PFSK-1 (cell line): ENCODE measurements around the gene TNKS2.

ENCODE experiments used
- FOXP2 ChIP-seq: optimal IDR thresholded peaks from 2 replicates; pipeline ENCODE3; 2011; ENCODE audit warnings: borderline replicate concordance, control low read depth, inconsistent platforms; ENCODE audit not compliant: insufficient read depth; ENCODE audit errors: extremely low read length, extremely low read depth
- POLR2AphosphoS5 ChIP-seq: IDR thresholded peaks from 2 replicates; pipeline ENCODE4 v1.6.1; 2012; ENCODE audit warnings: low read depth, mild to moderate bottlenecking, control low read depth, low read length, moderate library complexity
- REST ChIP-seq, 2 experiments: IDR thresholded peaks; 2 replicates each; pipeline versions ENCODE4 v1.6.1 to v1.8.0; 2011 to 2012; ENCODE audit warnings: low read depth in 2 of 2, low read length in 2 of 2, control low read depth in 1 of 2, inconsistent platforms in 1 of 2, mild to moderate bottlenecking in 1 of 2, moderate library complexity in 1 of 2; ENCODE audit not compliant: insufficient read depth in 1 of 2
- SIN3A ChIP-seq: IDR thresholded peaks from 2 replicates; pipeline ENCODE4 v1.6.1; 2012; ENCODE audit warnings: mild to moderate bottlenecking, low read length, moderate library complexity, borderline replicate concordance; ENCODE audit not compliant: insufficient read depth
- TAF1 ChIP-seq: IDR thresholded peaks from 2 replicates; pipeline ENCODE4 v1.6.1; 2012; ENCODE audit warnings: low read length, control low read depth, borderline replicate concordance; ENCODE audit not compliant: insufficient read depth

DNA sequence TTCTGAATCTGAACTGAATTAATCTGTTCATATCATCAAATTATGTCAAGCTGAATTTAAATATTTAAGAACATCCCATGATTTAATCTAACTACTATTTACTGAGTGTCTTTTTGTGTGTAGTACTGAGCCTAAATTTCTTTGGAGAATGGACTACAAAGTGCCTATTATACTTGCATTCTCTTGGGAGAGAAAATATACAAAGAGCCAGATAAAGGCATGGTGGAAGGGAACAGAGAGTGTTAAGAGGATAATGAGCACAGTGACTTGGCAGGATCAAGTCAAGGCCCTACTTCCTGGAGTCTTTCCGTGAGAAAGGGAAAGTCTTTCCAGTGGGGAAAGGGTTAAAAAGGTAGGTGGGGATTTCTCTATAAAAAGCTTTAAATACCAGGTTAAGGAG, 15.0 kb downstream of the TNKS2 start:
- TF ChIP-seq REST (IDR thresholded peaks at IDR 0.05; ENCODE audit: insufficient read depth in 1 of 2, low read depth in 2 of 2, low read length in 2 of 2) = no peak
- TF ChIP-seq POLR2AphosphoS5 = no peak
- no peak for TF ChIP-seq TAF1
- no peak for TF ChIP-seq SIN3A
- TF ChIP-seq FOXP2 = no peak
